GM12878 (cell line): ENCODE results near the gene HMCES. TPM values are rescaled to one million over a fixed set of nuclear protein-coding genes. Genes with fewer than 3 reads are reported as not detected.

Experiments
- ATAC-seq: fragments of 200-7000 bp; cut with Tn5 transposase; 3 replicates; pipeline ENCODE4 v1.9.1; 2020; ENCODE audit warnings: mild to moderate bottlenecking, moderate library complexity
- BruUV-seq: library from RNA; stranded (reverse); fragments of 400-500 nt; replicated peaks from 2 replicates; lab custom pipeline; 2021; lab: Mats Ljungman, UMichigan
- CTCF ChIA-PET: fragments of 300-600 bp; sonication (Branson Sonifier 250); formaldehyde crosslinking; extraction: SDS; loops from one replicate; lab custom pipeline; 2021; ENCODE audit warnings: inconsistent platforms; lab: Yijun Ruan, JAX
- POLR2A ChIA-PET: fragments of 350-600 bp; formaldehyde crosslinking; extraction: SDS; loops from one replicate; lab custom pipeline; 2021; ENCODE audit warnings: inconsistent platforms; lab: Charles Lee
- RAD21 ChIA-PET: fragments of 300-600 bp; sonication (Branson Sonifier 250); formaldehyde crosslinking; loops from one replicate; lab custom pipeline; 2023; ENCODE audit warnings: antibody characterized with exemption; ENCODE audit not compliant: unreplicated experiment; lab: Charles Lee
- SMC1A ChIA-PET: fragments of 300-600 bp; sonication (Branson Sonifier 250); formaldehyde crosslinking; loops from one replicate; lab custom pipeline; 2023; ENCODE audit not compliant: unreplicated experiment, uncharacterized antibody; lab: Charles Lee
- DNase-seq: peaks from one replicate; pipeline ENCODE4 v3.0.0-alpha.2; 2011; ENCODE audit warnings: low read depth, low spot score
- FAIRE-seq: peaks from 3 replicates; lab custom pipeline; 2011; peaks lifted over from hg19 to GRCh38; lab: Jason Lieb, UNC
- H2AFZ ChIP-seq: 2 replicates; pipeline ENCODE4 v1.6.0; 2011; ENCODE audit warnings: low read depth, low read length, control low read depth; ENCODE audit not compliant: control insufficient read depth
- H3K27ac ChIP-seq: 2 replicates; pipeline ENCODE4 v1.5.1; 2011; ENCODE audit warnings: control low read depth; ENCODE audit not compliant: control insufficient read depth, insufficient read depth
- H3K27me3 ChIP-seq, 2 experiments: replicated peaks in 1 of 2; 2 replicates each; pipeline versions ENCODE4 v1.6.0 to v1.6.1; 2011; ENCODE audit warnings: low read length in 1 of 2; ENCODE audit not compliant: control insufficient read depth in 2 of 2, insufficient read depth in 2 of 2
- H3K36me3 ChIP-seq, 2 experiments: 2 replicates each; pipeline ENCODE4 v1.5.1; 2011; ENCODE audit warnings: low read length in 1 of 2; ENCODE audit not compliant: control insufficient read depth in 2 of 2, insufficient read depth in 2 of 2
- H3K4me1 ChIP-seq: 2 replicates; pipeline ENCODE4 v1.6.1; 2011; ENCODE audit warnings: mild to moderate bottlenecking, low read length, moderate library complexity, mixed read lengths; ENCODE audit not compliant: control insufficient read depth, insufficient read depth
- H3K4me2 ChIP-seq: 2 replicates; pipeline ENCODE4 v1.6.0; 2011; ENCODE audit warnings: control low read depth; ENCODE audit not compliant: control insufficient read depth, insufficient read depth
- H3K4me3 ChIP-seq: fragments of 200-600 bp; sonication (generic); 2 replicates; pipeline ENCODE4 v1.5.1; 2016
- H3K79me2 ChIP-seq: 2 replicates; pipeline ENCODE4 v1.6.0; 2011; ENCODE audit warnings: low read length; ENCODE audit not compliant: control insufficient read depth, insufficient read depth
- H3K9ac ChIP-seq: 2 replicates; pipeline ENCODE4 v1.8.0; 2011; ENCODE audit warnings: low read length, control low read depth, mixed read lengths; ENCODE audit not compliant: control insufficient read depth, insufficient read depth
- H3K9me3 ChIP-seq: replicated peaks from 3 replicates; pipeline ENCODE4 v1.5.1; 2011; ENCODE audit warnings: mild to moderate bottlenecking, low read length; ENCODE audit not compliant: control insufficient read depth, insufficient read depth
- H4K20me1 ChIP-seq: 2 replicates; pipeline ENCODE4 v1.6.0; 2011; ENCODE audit not compliant: control insufficient read depth, insufficient read depth
- CBX5 ChIP-seq: sonication (generic); IDR thresholded peaks from 2 replicates; pipeline ENCODE4 v1.6.1; 2016; ENCODE audit warnings: low read depth, moderate library complexity, mild to moderate bottlenecking, inconsistent platforms
- CREB1 ChIP-seq: IDR thresholded peaks from 2 replicates; pipeline ENCODE4 v1.6.1; 2012; ENCODE audit warnings: low read depth, mild to moderate bottlenecking, inconsistent platforms
- E2F8 ChIP-seq: fragments of 450-650 bp; IDR thresholded peaks from 2 replicates; pipeline ENCODE4 v1.6.1; 2018; ENCODE audit warnings: mild to moderate bottlenecking, low read depth, moderate library complexity; ENCODE audit not compliant: partially characterized antibody
- E4F1 ChIP-seq: fragments of 450-650 bp; IDR thresholded peaks from 2 replicates; pipeline ENCODE4 v1.6.1; 2018; ENCODE audit warnings: borderline replicate concordance, mild to moderate bottlenecking; ENCODE audit not compliant: partially characterized antibody
- HDGF ChIP-seq: fragments of 450-650 bp; IDR thresholded peaks from 2 replicates; pipeline ENCODE4 v1.6.1; 2016; ENCODE audit warnings: antibody characterized with exemption
- HSF1 ChIP-seq: fragments of 150-350 bp; IDR thresholded peaks from 2 replicates; pipeline ENCODE4 v1.6.1; 2014; ENCODE audit warnings: mild to moderate bottlenecking, low read depth, low read length
- IKZF1 ChIP-seq: fragments of 450-650 bp; conservative IDR thresholded peaks from 2 replicates; pipeline ENCODE4 v1.6.1; 2017; ENCODE audit warnings: antibody characterized with exemption, mild to moderate bottlenecking
- KDM1A ChIP-seq: fragments of 200-600 bp; sonication (generic); IDR thresholded peaks from 2 replicates; pipeline ENCODE4 v1.6.1; 2016; ENCODE audit warnings: borderline replicate concordance
- MAX ChIP-seq: IDR thresholded peaks from 2 replicates; pipeline ENCODE4 v1.6.1; 2012; ENCODE audit warnings: low read depth, low read length, improper control_type of control experiment
- MEF2B ChIP-seq: fragments of 450-650 bp; IDR thresholded peaks from 2 replicates; pipeline ENCODE4 v1.6.1; 2018; ENCODE audit warnings: mild to moderate bottlenecking, moderate library complexity; ENCODE audit not compliant: partially characterized antibody, poor library complexity, severe bottlenecking
- RUNX3 ChIP-seq: IDR thresholded peaks from 2 replicates; pipeline ENCODE4 v1.6.1; 2012; ENCODE audit warnings: low read length, inconsistent platforms
- SIX5 ChIP-seq: IDR thresholded peaks from 2 replicates; pipeline ENCODE4 v1.6.1; 2011; ENCODE audit warnings: mild to moderate bottlenecking, low read depth, low read length, moderate library complexity; ENCODE audit not compliant: severe bottlenecking
- TARDBP ChIP-seq: IDR thresholded peaks from 2 replicates; pipeline ENCODE4 v1.6.1; 2016; ENCODE audit warnings: borderline replicate concordance
- TCF12 ChIP-seq: IDR thresholded peaks from 2 replicates; pipeline ENCODE4 v1.6.1; 2011; ENCODE audit warnings: low read depth, mild to moderate bottlenecking, low read length
- TCF7 ChIP-seq: IDR thresholded peaks from 2 replicates; pipeline ENCODE4 v1.6.1; 2014; ENCODE audit warnings: antibody characterized with exemption, borderline replicate concordance
- WRNIP1 ChIP-seq: IDR thresholded peaks from 2 replicates; pipeline ENCODE4 v1.6.1; 2011; ENCODE audit warnings: low read depth, low read length, improper control_type of control experiment, borderline replicate concordance
- ZNF24 ChIP-seq: fragments of 450-650 bp; IDR thresholded peaks from 2 replicates; pipeline ENCODE4 v1.6.1; 2017; ENCODE audit warnings: antibody characterized with exemption, mild to moderate bottlenecking
- WGBS: methylation state at CpG from one replicate; pipeline ENCODE4 v1.1.6; 2016; ENCODE audit warnings: low lambda C conversion rate; ENCODE audit not compliant: insufficient replicate concordance, insufficient coverage; ENCODE audit errors: missing lambda C conversion rate; 5-methylcytosine and 5-hydroxymethylcytosine counted together
- in situ Hi-C: fragments of 300-500 bp; cut with MboI; formaldehyde crosslinking; loops from 9 replicates; pipeline ENCODE4 v1.14.3; 2018; ENCODE audit warnings: mixed read lengths
- intact Hi-C: fragments of 100-400 bp; cut with micrococcal nuclease; formaldehyde crosslinking; loops from one replicate; pipeline ENCODE4 v1.14.2; 2022; ENCODE audit not compliant: unreplicated experiment
- polyA plus RNA-seq, 11 experiments: library from polyadenylated mRNA; depleted of rRNA in 4 of 11; unstranded in 6 of 11; stranded (reverse) in 5 of 11; fragments of >200 nt; fragmentation: Nextera tagmentation in 4 of 11; fragmentation: Illumina TruSeq in 1 of 11; extraction: Ambion mirVana in 4 of 11; extraction: Trizol in 1 of 11; gene quantifications; 1 replicate in 1 of 11; 2 replicates in 10 of 11; pipeline versions ENCODE4 v1.2.1 to v1.2.3, GENCODE V29; 2011 to 2016; ENCODE audit warnings: inconsistent platforms in 2 of 11, missing spikeins in 2 of 11, low read depth in 1 of 11
- total RNA-seq, 4 experiments: library from RNA; depleted of rRNA in 3 of 4; stranded (reverse); fragments of >200 nt in 3 of 4; fragmentation: Illumina TruSeq in 1 of 4; extraction: Trizol in 1 of 4; gene quantifications; 2 replicates each; pipeline versions ENCODE4 v1.2.1 to v1.2.3, GENCODE V29; 2013 to 2021

Gene HMCES
- total and polyA plus RNA-seq, 10 of the 15 experiments (the other 5 are each of a cell fraction or from before 2014, with no cell fraction given): 12.4 to 49.8 (median 27.0) TPM

GRCh38 chr3:129276385-129276784, 2.3 kb upstream of the HMCES start:
- ChIA-PET RAD21 (interaction anchor here (1.2 to 2.0 kb wide), 3 partner anchors 36 to 156 kb away, joined by 4 to 12 read pairs (median 5); a partner anchor contains a TSS), POLR2A (interaction anchor here (0.6 to 1.8 kb wide), 7 partner anchors 13 to 157 kb away, joined by 3 to 25 read pairs (median 4); a partner anchor contains a TSS), CTCF (interaction anchor here (1.4 kb wide), 2 partner anchors 36 to 40 kb away, joined by 4 to 11 read pairs; a partner anchor contains a TSS), SMC1A (interaction anchor here (1.2 to 2.8 kb wide), 2 partner anchors 40 to 155 kb away, joined by 4 to 12 read pairs; partner anchors contain the start of gene RAB43)
- Histone ChIP-seq H4K20me1 (0 out of 2 replicates have a peak, but pooled peaks cover 2% of the 10 kb centered on the region), H3K9ac (no peak overlapping the region), H3K27ac (peak overlapping the region; percentile 24; the same call in 1 of the 2 replicates), H3K36me3 (peaks cover 20 to 43% of the 10 kb centered on the region in 2 experiments), H3K27me3 (no peaks in the 10 kb centered on the region), H2AFZ (no peak overlapping the region), H3K4me3 (no peak overlapping the region), H3K4me2 (peak overlapping the region; percentile 64), H3K4me1 (peaks cover 40% of the 10 kb centered on the region), H3K79me2 (peaks cover 6% of the 10 kb centered on the region), H3K9me3 (no peaks in the 10 kb centered on the region)
- intact Hi-C loops: loop anchor here (1.0 kb wide), 1 partner anchor 27 kb away; the partner anchor contains the start of gene COPG1
- FAIRE-seq (peak; percentile 92), ATAC-seq (peak; percentile 80), DNase-seq (peak; percentile 85)
- 0% methylated on average over 2 of the region's 2 CpGs for WGBS
- BruUV-seq: no TSS peak
- in situ Hi-C loops: no loop called here
- TF ChIP-seq SIX5 (no peak), WRNIP1 (no peak), TARDBP (peak; percentile 51; the same call in 1 of the 2 replicates), RUNX3 (peak; percentile 99), E4F1 (no peak), TCF7 (peak; percentile 71; the same call in 1 of the 2 replicates), E2F8 (peak; percentile 69), CBX5 (0 out of 2 replicates have a peak, but pooled peaks have one; percentile 51), HSF1 (no peak), KDM1A (no peak), MEF2B (peak; percentile 99), MAX (0 out of 2 replicates have a peak, but pooled peaks have one; percentile 12), IKZF1 (peak; percentile 72), CREB1 (peak; percentile 65; the same call in 1 of the 2 replicates), HDGF (no peak), ZNF24 (0 out of 2 replicates have a peak, but pooled peaks have one; percentile 43), TCF12 (peak; percentile 100)
